Raji (cell line): ENCODE measurements around the gene TAMALIN.

Source experiments
- POLR2A ChIP-seq: IDR thresholded peaks from 2 replicates; pipeline ENCODE4 v1.6.1; 2011; ENCODE audit warnings: low read depth, low read length, control low read depth; ENCODE audit not compliant: insufficient read depth

Gene TAMALIN

DNA sequence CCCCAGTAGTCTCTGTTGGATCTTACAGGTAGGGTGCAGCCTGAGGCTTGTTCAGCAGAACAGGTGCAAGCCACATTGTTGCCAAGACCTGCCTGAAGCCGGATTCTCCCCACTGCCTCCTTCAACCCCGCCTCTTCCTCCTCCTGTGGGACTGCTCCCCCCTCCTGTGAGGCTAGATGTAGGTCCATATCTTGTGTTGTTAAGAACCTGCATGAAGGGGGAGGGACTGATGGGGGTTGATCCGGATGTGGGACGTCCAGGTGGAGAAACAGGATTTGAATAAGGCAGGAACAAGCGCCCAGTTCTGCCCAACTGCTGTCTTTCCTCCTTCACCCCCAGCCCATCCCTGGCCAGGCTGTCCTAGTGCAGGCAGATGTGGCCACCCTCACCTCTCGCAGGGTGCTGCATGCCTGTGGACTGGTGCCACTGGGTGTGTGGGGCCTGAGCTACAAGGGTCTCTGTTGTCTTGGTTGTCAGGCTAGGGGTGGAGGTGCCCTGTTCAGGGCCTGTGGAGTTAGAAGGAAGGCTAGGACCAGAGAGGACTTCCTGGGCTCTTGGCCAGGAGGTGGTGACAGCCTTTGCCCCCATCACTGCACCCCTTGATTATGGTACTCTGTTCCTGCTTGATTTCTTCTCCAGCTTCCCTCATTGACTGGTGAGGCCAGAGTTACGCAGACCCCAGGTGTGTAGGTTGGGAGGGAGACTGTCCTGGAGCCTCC is 45.9 kb downstream of the TAMALIN start:
- no peak for TF ChIP-seq POLR2A

DNA sequence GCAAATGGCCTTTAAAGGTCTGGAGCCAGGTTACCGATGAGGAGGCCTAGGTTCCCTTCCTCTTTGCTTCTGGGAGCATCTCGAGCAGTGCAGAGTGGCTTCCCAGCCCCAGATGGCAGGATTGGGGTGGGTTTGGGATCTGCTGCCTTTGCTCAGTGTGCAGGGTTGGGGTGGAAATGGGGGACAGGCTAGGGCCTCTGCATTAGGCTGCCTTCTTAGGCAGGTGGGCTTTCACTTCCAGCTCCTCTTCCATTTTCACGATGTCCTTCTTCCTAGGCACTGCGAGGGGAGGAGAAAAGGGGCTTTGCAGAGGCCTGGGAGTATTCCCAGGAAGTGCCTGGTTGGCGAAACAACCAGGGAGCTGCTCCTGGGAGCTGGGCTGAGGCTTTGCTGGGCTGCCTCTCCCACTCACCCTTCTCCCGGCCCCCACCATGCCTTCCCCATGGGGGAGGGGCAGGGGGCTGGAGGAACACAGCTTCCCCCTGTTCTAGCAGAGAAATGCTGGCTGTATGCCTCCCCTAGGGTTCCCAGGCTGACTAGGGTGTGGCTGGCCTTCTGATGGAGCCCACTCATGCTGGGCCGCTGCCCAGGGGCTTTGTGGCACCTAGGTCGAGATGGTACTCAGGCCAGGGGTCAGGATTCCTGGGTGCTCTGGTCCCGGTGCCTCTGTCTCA is 46.9 kb downstream of the TAMALIN start:
- TF ChIP-seq POLR2A = no peak

DNA sequence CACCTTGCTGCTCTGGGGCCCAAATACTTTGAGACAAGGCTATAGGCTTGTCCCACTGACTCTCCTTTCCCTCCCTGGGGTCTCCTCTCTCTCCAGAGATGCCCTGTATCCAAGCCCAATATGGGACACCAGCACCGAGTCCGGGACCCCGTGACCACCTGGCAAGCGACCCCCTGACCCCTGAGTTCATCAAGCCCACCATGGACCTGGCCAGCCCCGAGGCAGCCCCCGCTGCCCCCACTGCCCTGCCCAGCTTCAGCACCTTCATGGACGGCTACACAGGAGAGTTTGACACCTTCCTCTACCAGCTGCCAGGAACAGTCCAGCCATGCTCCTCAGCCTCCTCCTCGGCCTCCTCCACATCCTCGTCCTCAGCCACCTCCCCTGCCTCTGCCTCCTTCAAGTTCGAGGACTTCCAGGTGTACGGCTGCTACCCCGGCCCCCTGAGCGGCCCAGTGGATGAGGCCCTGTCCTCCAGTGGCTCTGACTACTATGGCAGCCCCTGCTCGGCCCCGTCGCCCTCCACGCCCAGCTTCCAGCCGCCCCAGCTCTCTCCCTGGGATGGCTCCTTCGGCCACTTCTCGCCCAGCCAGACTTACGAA is 47.6 kb downstream of the TAMALIN start:
- no peak for TF ChIP-seq POLR2A

DNA sequence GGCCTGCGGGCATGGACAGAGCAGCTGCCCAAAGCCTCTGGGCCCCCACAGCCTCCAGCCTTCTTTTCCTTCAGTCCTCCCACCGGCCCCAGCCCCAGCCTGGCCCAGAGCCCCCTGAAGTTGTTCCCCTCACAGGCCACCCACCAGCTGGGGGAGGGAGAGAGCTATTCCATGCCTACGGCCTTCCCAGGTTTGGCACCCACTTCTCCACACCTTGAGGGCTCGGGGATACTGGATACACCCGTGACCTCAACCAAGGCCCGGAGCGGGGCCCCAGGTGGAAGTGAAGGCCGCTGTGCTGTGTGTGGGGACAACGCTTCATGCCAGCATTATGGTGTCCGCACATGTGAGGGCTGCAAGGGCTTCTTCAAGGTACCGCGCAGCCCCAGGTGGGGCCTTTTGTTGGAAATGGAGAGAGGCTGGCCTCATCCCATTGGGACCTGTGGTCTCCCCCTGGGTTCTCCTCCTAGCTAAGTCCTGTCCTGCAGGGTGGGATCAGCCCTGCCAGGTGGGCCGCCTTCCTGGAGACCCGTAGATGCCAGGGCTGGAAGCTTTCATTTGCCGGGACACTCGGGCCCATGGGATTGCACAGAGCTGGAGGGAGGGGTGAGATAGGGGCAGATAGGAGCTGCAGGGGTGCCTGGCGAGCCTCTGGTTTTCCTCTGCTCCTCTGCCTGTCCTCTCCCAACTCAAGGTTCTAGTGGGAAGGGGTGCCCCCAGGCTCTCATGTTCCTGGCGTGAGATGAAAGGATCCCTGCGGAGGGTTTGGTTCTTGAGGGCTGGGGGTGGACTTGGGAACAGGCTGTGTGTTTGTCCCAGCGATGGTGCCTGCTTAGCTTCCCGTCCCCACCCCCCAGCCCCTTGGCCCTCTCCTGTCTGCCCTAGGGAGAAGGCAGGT is 48.3 kb downstream of the TAMALIN start:
- TF ChIP-seq POLR2A = no peak

DNA sequence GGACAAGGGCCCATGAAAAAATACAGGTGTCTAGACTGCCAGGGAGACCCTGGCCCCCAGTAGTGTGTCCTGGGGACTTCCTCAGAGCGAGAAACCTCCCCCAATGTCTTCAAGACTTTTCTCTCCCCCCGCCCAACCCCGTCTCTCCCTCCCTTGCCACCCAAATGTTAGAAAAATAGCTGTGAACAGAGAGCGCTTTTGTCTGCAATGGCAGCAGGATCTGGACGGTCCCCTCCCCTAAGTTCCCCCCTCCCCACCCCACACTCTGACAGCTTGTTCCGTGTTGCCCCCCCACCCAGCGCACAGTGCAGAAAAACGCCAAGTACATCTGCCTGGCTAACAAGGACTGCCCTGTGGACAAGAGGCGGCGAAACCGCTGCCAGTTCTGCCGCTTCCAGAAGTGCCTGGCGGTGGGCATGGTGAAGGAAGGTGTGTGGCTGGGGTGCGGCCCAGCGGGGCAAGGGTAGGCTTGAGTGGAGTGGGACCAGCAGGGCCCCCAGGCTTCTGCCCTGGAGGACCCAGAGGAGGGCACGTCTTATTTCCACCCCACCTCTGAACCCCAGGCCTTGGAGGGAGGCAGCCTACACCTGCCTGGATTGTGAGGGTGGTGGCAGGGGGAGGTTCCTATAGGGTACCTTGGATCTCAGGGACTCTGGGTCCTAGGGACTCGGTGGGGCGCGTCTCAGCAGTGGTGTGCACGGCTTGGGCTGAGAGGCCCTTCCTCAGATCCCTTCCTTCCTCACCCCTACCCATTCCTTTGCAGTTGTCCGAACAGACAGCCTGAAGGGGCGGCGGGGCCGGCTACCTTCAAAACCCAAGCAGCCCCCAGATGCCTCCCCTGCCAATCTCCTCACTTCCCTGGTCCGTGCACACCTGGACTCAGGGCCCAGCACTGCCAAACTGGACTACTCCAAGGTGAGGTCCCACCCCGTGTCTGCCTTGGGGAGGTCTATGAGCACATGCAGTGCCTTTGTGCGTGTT is 49.3 kb downstream of the TAMALIN start:
- no peak for TF ChIP-seq POLR2A

DNA sequence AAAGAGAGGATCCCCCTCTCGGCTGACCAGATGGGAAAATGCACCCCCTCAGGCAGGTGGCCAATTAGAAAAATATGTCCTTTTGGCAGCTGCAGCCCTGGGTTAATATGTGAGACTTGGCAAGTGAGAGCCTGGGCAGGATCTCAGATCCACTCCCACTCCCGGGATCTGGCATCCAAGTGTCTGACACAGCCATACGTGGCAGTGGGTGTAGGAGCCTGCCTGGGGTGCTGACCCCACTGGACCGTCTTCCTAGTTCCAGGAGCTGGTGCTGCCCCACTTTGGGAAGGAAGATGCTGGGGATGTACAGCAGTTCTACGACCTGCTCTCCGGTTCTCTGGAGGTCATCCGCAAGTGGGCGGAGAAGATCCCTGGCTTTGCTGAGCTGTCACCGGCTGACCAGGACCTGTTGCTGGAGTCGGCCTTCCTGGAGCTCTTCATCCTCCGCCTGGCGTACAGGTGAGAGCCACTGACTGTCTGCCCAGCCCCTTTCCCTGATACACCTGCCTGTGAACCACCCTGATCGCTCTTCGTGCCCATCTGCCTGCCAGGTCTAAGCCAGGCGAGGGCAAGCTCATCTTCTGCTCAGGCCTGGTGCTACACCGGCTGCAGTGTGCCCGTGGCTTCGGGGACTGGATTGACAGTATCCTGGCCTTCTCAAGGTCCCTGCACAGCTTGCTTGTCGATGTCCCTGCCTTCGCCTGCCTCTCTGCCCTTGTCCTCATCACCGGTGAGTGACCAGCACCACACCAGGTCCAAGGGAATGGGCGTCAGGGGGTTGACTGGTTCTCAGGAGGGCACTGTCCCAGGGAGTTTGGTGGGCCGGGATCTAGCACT is 50.3 kb downstream of the TAMALIN start:
- TF ChIP-seq POLR2A = no peak

DNA sequence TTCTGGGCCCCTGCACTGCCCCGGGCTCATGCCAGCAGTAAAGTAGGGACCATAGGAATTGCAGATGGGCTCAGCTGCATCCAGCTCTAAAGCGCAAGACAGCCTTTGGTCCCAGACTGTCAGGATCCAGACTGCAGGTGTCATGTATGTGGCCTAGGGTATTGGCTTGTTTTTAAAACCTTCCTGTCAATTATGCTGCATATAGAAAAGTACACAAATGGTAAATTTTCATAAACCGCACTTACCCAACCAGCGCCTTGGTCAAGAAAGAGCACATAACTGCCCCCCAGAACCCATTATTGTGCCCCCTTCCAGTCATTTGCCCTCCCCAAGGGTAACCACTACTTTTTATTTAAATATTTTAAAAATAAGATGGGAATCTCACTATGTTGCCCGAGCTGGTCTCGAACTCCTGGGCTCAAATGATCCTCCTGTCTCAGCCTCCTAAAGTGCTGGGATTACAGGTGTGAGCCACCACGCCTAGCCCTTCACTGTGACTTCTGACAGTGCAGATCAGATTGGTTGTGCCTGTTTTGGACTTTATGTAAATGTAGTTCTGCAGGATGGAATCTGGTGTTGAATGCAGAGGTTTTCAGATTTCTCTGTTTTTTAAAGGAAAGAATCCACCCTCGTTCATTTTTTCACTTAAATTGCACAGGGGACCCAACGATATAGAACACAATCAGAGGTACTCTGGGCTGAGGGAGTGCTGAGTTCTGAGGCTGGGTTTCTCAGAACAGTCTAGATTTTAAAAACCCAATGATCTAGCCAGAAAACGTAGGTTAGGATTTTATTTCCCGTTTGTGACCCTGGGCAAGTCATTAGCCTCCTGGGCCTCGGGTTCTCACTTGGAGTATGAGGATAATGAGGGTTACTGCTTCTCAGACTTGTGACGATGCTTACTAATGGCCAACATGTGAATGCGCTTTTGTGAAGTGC is 51.2 kb downstream of the TAMALIN start:
- TF ChIP-seq POLR2A = no peak

DNA sequence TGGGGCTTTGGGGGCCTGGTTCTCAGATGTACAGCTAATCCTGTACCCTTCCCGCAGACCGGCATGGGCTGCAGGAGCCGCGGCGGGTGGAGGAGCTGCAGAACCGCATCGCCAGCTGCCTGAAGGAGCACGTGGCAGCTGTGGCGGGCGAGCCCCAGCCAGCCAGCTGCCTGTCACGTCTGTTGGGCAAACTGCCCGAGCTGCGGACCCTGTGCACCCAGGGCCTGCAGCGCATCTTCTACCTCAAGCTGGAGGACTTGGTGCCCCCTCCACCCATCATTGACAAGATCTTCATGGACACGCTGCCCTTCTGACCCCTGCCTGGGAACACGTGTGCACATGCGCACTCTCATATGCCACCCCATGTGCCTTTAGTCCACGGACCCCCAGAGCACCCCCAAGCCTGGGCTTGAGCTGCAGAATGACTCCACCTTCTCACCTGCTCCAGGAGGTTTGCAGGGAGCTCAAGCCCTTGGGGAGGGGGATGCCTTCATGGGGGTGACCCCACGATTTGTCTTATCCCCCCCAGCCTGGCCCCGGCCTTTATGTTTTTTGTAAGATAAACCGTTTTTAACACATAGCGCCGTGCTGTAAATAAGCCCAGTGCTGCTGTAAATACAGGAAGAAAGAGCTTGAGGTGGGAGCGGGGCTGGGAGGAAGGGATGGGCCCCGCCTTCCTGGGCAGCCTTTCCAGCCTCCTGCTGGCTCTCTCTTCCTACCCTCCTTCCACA is 52.0 kb downstream of the TAMALIN start:
- TF ChIP-seq POLR2A = no peak

DNA sequence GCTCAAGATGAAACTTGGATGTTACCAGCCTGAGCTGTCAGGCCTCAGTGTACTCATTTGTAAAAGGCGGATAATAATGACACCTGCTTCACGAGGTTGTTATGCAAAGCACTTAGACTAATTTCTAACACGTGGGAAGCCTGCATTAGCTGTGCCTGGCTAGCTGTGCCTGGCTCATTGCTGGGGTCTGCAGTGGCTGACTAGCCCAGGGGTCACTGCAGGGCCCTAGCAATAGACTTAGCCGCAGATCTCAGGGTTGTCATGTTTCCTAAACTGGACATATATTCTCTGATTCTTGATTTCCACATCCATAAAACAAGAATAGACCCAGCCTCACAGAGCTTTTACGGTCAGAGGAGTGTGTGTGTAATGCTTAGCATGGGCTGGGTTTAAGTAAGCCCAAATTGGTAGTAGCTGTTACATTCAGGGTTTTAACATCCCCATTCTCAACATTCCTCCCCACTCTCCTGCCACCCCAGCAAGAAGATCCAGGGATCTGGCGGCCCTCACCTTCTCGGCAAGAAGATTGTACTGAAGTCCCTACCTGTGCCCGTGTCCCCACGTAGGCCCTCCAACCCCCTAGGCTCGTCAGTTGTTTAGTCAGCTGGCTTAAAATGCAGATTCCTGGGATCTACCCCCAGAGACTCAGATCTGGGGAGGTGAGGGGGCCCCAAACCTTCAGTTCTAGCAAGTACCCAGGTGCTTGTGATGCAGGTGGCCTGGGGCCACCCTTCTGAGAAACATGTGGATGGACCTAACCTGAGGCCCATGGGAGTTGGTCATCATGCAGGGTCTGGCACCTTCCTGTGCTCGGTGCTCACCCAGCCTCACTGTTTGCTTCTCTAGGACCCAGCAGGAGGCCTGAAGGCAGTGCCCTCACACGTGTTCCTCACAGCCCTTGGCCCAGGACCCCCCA is 53.1 kb downstream of the TAMALIN start:
- no peak for TF ChIP-seq POLR2A

DNA sequence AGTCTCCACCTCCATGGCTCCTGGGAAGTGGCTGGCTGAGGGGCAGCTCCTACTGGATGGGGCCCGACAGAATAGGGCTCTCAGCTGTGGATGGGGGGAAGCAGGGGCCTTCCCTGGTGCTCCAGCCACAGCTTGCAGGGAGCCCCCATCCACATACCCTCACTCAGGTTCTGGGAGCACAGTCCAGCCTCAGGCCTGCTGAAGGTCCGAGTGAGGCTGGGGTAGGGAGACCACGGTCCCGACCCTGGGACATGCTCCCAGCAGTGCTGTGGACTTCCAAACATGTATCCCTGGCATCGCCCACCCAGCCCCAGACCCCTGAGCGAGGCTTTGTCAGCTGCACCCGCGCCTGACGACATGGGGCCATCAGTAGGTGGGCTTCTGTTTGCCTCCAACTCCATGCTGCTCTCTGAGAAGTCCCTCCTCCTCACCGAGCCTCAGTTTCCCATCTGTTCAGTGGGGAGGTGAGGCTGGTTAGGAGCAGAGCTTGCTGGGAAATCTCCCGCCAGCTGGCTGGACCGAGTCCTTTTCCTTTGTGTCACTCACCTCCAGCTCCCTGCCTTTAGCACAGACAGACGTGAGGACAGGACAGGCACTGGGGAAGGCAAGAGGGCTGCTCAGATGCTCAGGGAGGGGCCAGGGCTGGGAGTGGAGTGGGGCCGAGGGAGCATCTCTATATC is 53.9 kb downstream of the TAMALIN start:
- no peak for TF ChIP-seq POLR2A

DNA sequence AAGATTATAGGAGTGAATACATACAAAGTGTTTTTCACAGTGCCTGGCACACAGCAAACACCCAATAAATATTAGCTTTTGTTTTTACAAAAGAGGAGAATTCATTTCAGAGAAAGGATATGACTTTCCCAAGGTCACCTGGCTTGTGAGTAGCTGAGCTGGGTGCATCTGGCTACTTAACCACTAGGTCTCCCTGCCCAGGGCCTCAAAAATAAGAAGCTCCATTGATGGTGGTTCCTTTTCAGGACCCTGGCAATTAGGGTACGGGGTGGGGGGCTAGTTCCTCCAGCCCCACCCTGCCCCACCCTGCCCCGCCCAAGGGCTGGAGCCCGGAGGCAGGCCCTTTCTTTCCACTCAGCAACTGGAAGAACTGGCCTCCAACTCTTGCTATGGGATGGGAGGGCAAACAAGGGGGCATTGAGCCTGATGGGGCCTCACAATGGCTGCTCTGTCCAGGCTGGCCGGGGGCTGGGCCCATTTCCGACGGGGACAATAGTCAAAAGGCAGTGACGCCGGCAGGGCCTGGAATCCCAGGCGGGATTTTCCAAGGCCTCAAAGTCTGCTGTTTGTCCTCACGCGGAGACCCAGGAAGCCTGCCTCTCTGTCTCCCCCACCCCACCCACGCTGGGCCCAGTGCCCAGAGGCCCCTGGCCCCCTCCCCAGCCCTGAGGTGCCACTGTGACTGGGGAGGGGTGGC is 54.9 kb downstream of the TAMALIN start:
- TF ChIP-seq POLR2A = no peak
